GM10266 (cell line): ENCODE measurements around the gene CARD6.
"Not testable (repeated sequence)": the region's sequence is repeated elsewhere in the genome, so short reads cannot be mapped to it uniquely, and the experiment has no call there.

Experiments used
- DNase-seq: peaks from one replicate; pipeline ENCODE4 v3.0.0; 2012; ENCODE audit errors: extremely low spot score
- TF ChIP-seq, protein P1 (sequence below): IDR thresholded peaks from 2 replicates; pipeline ENCODE4 v1.5.1; 2012; ENCODE audit warnings: mild to moderate bottlenecking, low read depth; ENCODE audit not compliant: control insufficient read depth, insufficient read depth; ENCODE audit errors: missing control alignments

Gene CARD6, protein sequence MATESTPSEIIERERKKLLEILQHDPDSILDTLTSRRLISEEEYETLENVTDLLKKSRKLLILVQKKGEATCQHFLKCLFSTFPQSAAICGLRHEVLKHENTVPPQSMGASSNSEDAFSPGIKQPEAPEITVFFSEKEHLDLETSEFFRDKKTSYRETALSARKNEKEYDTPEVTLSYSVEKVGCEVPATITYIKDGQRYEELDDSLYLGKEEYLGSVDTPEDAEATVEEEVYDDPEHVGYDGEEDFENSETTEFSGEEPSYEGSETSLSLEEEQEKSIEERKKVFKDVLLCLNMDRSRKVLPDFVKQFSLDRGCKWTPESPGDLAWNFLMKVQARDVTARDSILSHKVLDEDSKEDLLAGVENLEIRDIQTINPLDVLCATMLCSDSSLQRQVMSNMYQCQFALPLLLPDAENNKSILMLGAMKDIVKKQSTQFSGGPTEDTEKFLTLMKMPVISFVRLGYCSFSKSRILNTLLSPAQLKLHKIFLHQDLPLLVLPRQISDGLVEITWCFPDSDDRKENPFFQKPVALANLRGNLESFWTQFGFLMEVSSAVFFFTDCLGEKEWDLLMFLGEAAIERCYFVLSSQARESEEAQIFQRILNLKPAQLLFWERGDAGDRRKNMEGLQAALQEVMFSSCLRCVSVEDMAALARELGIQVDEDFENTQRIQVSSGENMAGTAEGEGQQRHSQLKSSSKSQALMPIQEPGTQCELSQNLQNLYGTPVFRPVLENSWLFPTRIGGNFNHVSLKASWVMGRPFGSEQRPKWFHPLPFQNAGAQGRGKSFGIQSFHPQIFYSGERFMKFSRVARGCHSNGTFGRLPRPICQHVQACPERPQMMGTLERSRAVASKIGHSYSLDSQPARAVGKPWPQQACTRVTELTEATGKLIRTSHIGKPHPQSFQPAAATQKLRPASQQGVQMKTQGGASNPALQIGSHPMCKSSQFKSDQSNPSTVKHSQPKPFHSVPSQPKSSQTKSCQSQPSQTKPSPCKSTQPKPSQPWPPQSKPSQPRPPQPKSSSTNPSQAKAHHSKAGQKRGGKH

DNA sequence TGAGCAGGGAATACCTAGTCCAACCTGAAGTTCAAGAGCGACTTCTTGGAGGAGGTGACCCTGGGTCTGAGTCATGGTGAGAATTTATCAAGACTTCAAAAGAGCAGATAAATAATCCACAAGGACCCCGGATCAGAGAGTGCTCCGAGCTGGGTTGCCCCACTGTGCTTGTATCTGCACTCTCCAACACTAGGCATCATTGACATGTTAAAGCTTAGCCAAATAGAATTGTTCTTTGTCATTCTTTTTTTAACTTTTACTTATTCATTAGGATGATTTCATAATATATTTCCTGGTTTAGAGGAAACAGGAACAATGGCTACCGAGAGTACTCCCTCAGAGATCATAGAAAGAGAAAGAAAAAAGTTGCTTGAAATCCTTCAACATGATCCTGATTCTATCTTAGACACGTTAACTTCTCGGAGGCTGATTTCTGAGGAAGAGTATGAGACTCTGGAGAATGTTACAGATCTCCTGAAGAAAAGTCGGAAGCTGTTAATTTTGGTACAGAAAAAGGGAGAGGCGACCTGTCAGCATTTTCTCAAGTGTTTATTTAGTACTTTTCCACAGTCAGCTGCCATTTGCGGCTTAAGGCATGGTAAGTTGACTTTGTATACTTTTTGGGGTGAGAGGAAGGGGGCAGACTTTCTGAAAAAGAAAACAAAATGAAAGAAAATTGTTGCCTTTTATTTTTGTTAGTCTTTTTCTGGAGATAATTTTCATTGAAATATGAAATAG is at the start of gene CARD6:
TSS of gene CARD6 (plus strand) at position 300 of the 738 bp plus-strand sequence. CDS start at position 316, 16 bp downstream.
- TF ChIP-seq, protein P1, sequence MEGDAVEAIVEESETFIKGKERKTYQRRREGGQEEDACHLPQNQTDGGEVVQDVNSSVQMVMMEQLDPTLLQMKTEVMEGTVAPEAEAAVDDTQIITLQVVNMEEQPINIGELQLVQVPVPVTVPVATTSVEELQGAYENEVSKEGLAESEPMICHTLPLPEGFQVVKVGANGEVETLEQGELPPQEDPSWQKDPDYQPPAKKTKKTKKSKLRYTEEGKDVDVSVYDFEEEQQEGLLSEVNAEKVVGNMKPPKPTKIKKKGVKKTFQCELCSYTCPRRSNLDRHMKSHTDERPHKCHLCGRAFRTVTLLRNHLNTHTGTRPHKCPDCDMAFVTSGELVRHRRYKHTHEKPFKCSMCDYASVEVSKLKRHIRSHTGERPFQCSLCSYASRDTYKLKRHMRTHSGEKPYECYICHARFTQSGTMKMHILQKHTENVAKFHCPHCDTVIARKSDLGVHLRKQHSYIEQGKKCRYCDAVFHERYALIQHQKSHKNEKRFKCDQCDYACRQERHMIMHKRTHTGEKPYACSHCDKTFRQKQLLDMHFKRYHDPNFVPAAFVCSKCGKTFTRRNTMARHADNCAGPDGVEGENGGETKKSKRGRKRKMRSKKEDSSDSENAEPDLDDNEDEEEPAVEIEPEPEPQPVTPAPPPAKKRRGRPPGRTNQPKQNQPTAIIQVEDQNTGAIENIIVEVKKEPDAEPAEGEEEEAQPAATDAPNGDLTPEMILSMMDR: no peak
- no peak for DNase-seq

DNA sequence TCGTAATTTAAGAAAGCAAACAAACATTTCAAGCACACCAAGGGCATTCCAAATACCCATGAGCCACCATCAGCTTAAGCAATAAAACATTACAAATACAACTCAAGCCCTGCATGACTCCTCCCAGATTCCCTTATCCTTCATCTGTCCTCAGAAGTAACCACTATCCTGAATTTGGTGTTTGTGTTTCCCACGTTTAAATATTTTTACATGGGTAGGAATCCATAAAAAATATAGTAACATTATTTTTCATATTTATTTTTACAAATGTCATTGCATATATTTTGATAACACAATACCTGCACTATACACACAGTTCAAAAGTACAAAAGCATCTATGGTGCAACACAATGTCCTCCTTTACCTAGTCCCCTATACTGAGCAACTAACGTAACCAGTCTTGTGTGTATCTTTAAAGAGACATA is 49.4 kb upstream of the CARD6 start:
- DNase-seq: no peak
- TF ChIP-seq, protein P1: no peak

DNA sequence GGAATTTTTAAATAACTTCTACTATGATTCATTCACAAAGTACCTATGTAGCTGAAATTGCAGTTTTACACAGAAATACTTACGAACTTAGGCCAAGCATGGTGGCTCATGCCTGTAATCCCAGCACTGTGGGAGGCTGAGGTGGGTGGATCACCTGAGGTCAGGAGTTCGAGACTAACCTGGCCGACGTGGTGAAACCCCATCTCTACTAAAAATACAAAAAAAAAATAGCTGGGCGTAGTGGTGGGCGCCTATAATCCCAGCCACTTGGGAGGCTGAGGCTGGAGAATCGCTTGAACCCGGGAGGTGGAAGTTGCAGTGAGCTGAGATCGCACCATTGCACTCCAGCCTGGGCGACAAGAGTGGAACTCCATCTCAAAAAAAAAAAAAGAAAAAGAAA is 48.5 kb upstream of the CARD6 start:
- DNase-seq: not testable (repeated sequence)

DNA sequence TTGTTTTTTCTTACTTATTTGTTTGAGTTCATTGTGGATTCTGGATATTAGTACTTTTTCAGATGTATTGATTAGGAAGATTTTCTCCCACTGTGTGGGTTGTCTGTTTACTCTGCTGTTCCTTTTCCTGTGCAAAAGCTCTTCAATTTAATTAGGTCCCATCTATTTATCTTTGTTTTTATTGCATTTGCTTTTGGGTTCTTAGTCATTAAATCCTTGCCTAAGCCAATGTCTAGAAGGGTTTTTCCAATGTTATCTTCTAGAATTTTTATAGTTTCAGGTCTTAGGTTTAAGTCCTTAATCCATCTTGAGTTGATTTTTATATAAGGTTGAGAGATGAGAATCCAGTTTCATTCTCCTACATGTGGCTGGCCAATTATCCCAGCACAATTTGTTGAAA is 46.8 kb upstream of the CARD6 start:
- DNase-seq: not testable (repeated sequence)

DNA sequence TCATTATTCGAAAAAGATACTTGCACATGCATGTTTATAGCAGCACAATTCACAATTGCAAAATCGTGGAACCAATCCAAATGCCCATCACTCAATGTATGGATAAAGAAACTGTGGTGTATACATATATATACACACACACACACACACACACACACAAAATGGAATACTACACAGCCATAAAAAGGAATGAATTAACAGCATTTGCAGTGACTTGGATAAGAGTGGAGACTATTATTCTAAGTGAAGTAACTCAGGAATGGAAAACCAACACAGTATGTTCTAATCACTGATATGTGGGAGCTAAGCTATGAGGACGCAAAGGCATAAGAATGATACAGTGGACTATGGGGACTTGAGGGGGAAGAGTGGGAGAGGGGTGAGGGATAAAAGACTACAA is 46.3 kb upstream of the CARD6 start:
- DNase-seq: not testable (repeated sequence)

DNA sequence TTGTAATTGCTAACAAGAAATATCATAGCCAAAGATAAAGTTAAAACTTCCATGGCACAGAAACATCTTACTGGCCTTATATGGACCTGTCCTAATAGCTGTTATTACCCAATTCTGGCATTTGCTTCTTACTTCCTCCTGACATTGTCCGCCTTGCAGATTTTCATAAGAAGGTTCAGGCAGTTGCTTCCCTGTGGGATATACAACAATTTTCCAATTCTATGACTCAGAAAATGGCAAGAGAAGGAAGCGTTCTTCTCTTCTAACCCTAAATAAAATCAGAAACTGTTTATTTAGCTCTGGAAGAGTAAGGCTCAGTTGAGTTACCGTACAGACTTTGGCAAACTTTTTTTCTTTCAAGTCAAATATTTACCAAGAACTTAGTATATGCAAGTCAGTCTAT is 44.7 kb upstream of the CARD6 start:
- TF ChIP-seq, protein P1: no peak
- no peak for DNase-seq

DNA sequence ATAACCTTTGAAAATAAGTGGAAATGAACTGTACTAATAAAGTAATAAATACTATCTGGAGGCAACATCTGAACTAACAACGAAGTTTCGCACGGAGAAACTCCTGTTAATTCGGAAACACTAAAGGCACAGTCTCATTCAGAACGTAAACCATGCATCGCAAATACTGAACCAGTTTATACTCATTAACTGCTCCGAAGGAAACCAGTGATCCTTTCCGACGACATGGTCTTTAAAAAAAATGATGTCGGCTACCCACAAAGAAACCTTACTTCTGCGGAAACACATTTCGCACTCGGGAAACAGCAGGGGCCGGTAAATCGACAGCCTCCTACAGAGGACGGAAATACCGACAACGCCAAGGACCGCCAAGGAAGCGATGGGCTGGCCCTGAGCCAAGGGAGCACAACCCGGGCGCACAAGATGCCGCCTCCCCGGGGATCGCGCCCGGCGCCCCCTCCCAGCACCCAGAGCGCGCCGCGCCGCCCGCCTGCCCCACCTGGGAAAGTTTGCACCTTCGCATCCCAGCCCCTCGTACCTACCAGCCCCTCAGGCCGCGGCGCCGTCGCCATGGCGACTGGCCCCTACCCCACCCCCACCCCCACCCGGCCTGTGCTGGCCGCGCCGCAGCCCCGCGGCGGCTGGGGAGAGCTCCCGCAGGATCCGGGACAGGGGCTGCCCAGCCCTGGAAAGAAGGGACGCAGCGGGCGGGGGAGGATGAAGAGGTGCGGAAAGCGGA is 43.7 kb upstream of the CARD6 start:
- peak; percentile 50 for DNase-seq
- TF ChIP-seq, protein P1: no peak
